ENCODE data around the gene BAZ1A. TPM values are rescaled to one million over a fixed set of nuclear protein-coding genes. Genes with fewer than 3 reads are reported as not detected.

BAZ1A gene
- total and polyA plus RNA-seq, 2 experiments from 2014 or later: 24.2 to 26.8 TPM

- TF ChIP-seq REST (IDR thresholded peaks at IDR 0.05; ENCODE audit: unreplicated experiment) (no peak), ZNF331 (CRISPR knock-in tag; IDR thresholded peaks at IDR 0.05; ENCODE audit: low read depth) (no peak), JUNB (IDR thresholded peaks at IDR 0.05; ENCODE audit: unreplicated experiment) (no peak), NANOG (IDR thresholded peaks at IDR 0.05; ENCODE audit: borderline replicate concordance) (no peak), ZNF462 (CRISPR knock-in tag; IDR thresholded peaks at IDR 0.05) (no peak), EZH2phosphoT487 (IDR thresholded peaks at IDR 0.05; ENCODE audit: unreplicated experiment) (no peak), CTCF (conservative IDR thresholded peaks at IDR 0.05; ENCODE audit: low read depth in 2 of 2) (no peak), STAT1 (IDR thresholded peaks at IDR 0.05; ENCODE audit: unreplicated experiment) (no peak), ZNF114 (CRISPR knock-in tag; IDR thresholded peaks at IDR 0.05) (no peak), ETS1 (IDR thresholded peaks at IDR 0.05) (no peak), CREB1 (CRISPR knock-in tag; IDR thresholded peaks at IDR 0.05; ENCODE audit: low read depth) (no peak), EZH2 (IDR thresholded peaks at IDR 0.05; ENCODE audit: low read depth, unreplicated experiment) (no peak), POLR2AphosphoS5 (IDR thresholded peaks at IDR 0.05; ENCODE audit: low read depth) (no peak)
- Histone ChIP-seq H3K36me3 (ENCODE audit: insufficient read depth) (no peaks in the 10 kb centered on the region; the same call in 1 of the 2 replicates), H3K9me2 (ENCODE audit: insufficient read depth) (no peaks in the 10 kb centered on the region), H3K79me2 (replicated peaks; ENCODE audit: insufficient read depth) (no peaks in the 10 kb centered on the region), H3K4me3 (no peak overlapping the region), H4K20me1 (replicated peaks; ENCODE audit: insufficient read depth) (no peaks in the 10 kb centered on the region), H3K27me3 (ENCODE audit: insufficient read depth) (no peaks in the 10 kb centered on the region), H3K4me2 (no peak overlapping the region), H3K27ac (ENCODE audit: low read depth) (no peak overlapping the region), H3F3A (replicated peaks; ENCODE audit: low read depth) (no peaks in the 10 kb centered on the region), H2AFZ (no peak overlapping the region), H3K4me1 (ENCODE audit: insufficient read depth) (no peaks in the 10 kb centered on the region)
- no peaks in the 10 kb centered on the region for H3K9me3 Mint-ChIP-seq
- peaks cover 3% of the 10 kb centered on the region; the same call in 2 of the 3 replicates for H3K36me3 Mint-ChIP-seq (ENCODE audit: low read depth)
- no peak for DNase-seq (ENCODE audit: low spot score)
- no peaks in the 10 kb centered on the region for H3K27me3 Mint-ChIP-seq (ENCODE audit: insufficient read depth, low read depth, poor library complexity)
- H3K4me3 Mint-ChIP-seq: no peak overlapping the region
- H3K4me1 Mint-ChIP-seq: no peaks in the 10 kb centered on the region
- H3K27ac Mint-ChIP-seq: no peak overlapping the region
- no peak for ATAC-seq
Observed at GRCh38 chr14:34770901-34771300, 104.3 kb downstream of the BAZ1A start.
